ENCODE measurements around the gene SLC4A2. TPM values are rescaled to one million over a fixed set of nuclear protein-coding genes. Genes with fewer than 3 reads are reported as not detected.

Gene SLC4A2
- total RNA-seq, 4 donors from 2014 or later = 48.5 to 109 (median 69.0) TPM

DNA sequence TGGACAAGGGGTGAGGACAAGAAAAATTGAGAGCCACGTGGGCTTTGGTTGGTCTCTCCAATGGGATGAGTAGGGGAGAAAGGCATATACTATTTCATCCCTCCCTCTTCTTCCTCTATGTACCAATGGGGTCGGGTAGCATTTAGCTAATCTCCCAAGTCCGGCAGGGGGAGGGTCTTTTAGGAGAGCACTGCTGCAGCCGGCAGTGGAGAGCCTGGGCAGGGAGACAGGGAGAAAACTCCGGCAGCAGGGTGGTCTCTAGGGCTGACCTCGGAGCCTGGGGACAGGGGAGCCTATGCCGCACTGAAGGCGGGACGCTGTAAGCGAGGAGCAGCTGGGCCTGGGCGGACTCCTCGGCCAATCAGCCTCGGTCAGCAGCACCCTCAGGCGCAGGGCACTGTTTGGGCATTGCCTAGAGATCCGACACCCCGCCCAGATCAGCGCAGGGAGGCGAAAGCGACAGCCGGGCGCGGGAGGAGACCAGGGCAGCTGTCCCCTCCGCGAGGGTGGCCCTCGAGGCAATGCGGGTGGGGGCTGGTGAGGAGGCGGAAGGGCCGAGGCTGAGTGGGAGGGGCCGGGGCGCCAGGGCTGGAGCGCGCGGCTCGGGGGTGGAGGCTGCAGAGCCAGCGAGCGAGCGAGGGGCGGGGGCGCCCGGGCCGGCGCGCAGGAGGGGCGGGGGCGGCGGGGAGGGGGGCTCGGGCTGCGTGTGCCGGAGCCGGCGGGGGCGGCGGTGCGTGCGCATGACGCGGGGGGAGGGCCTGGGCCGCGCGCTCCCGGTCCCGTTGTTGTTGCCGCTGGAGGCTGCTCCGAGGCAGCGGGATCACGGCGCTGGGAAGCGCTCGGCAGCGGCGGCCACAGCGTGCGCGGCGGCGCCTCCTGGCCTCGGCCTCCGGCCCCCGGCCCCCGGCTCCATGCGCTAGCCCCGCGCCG lies 26.6 kb downstream of the SLC4A2 start, which contains the start of gene AGAP3:
TSS of gene AGAP3 (plus strand) at position 785 of the 930 bp plus-strand sequence. CDS start 267 bp downstream, outside the sequence.
- peak within 1 kb of the TSS; percentile 60 to 87 (median 71) for H3K27ac ChIP-seq
- H3K36me3 ChIP-seq = no peaks in the 10 kb centered on the region
- intact Hi-C loops (cut with DNase I) = no loop called here
- peak in 1 of 2 donors; percentile 71 for TF ChIP-seq POLR2A (IDR thresholded peaks at IDR 0.05)
- TF ChIP-seq, protein P1, sequence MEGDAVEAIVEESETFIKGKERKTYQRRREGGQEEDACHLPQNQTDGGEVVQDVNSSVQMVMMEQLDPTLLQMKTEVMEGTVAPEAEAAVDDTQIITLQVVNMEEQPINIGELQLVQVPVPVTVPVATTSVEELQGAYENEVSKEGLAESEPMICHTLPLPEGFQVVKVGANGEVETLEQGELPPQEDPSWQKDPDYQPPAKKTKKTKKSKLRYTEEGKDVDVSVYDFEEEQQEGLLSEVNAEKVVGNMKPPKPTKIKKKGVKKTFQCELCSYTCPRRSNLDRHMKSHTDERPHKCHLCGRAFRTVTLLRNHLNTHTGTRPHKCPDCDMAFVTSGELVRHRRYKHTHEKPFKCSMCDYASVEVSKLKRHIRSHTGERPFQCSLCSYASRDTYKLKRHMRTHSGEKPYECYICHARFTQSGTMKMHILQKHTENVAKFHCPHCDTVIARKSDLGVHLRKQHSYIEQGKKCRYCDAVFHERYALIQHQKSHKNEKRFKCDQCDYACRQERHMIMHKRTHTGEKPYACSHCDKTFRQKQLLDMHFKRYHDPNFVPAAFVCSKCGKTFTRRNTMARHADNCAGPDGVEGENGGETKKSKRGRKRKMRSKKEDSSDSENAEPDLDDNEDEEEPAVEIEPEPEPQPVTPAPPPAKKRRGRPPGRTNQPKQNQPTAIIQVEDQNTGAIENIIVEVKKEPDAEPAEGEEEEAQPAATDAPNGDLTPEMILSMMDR (IDR thresholded peaks at IDR 0.05) = no peak
- peak; percentile 86 to 88 for DNase-seq
- H3K4me1 ChIP-seq = peaks cover 30 to 60% of the 10 kb centered on the region in 2 donors
- no peaks in the 10 kb centered on the region for H3K9me3 ChIP-seq
- WGBS, 2 donors = 1 to 2% methylated on average over 6 of the region's 84 CpGs
- no peaks in the 10 kb centered on the region for H3K27me3 ChIP-seq
- H3K4me3 ChIP-seq (replicated peaks in 1 of 3) = peak within 1 kb of the TSS; percentile 43 to 80 (median 80)

DNA sequence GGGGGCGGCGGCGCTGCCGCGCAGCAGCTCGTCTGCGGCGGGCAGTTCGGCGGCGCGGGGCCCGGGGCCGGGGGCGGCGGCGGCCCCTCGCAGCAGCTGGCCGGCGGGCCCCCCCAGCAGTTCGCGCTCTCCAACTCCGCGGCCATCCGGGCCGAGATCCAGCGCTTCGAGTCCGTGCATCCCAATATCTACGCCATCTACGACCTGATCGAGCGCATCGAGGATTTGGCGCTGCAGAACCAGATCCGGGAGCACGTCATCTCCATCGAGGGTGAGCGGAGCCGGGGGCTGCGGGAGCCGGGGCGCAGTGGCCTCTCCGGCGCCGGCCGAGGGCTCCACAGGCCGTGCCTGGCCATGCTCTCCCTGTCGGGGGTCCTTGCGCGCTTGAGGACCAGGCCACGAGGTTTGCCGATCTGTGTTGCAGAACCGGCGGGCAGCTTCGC lies 27.4 kb downstream of the SLC4A2 start:
- Histone ChIP-seq H3K4me3 (replicated peaks in 1 of 3) (peak overlapping the region; percentile 43 to 80 (median 80)), H3K27ac (peak overlapping the region in 2 of 3 donors; percentile 69 to 78), H3K4me1 (peaks cover 22 to 59% of the 10 kb centered on the region in 2 donors), H3K9me3 (no peaks in the 10 kb centered on the region), H3K36me3 (no peaks in the 10 kb centered on the region), H3K27me3 (no peaks in the 10 kb centered on the region)
- intact Hi-C loops (cut with DNase I) = no loop called here
- 0% methylated on average over 10 of the region's 56 CpGs; no CpG with 5 or more reads in 1 of the 2 donors for WGBS, 2 donors
- DNase-seq = peak; percentile 37 to 45
- no peak for TF ChIP-seq POLR2A (IDR thresholded peaks at IDR 0.05)
- TF ChIP-seq, protein P1 (IDR thresholded peaks at IDR 0.05) = no peak

DNA sequence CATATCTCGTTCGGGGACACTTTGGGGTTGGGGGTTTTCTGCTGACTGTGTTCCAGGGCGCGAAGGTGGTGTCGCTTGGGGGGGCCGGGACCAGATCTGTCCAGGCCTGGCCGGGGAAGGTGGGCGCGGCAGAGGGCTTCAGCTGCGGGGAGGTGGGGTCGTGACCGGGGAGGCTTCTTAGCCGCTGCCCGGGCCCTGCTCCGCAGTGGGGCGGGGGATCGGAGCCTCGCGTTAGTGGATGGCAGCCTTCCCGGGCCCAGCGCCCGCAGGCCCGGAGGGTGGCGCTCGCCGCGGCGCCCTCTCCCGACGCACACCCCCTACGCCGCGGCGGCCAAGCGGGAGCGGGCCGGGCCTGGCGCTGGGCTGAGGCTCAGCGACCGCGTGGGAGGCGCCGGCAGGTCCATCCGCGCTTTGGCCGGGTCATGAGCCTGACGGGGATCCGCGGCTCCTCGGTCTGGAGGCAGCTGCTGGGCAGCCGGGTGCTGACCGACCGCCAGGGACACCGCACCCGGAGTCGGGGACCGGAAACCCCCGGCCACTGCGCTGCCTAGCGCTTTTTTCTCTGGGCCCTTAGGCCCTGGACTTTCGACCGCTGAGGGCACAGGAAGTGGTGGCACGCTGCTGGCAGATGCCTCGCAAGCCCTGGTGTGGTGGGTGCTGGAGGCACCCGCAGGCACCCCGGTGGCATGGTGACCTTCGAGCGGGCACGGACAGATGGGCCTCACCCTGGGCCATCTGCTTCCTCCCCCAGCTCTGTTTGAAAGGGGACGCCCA lies 28.0 kb downstream of the SLC4A2 start:
- 0 to 45% methylated on average over 7 to 14 of the region's 70 CpGs for WGBS, 2 donors

DNA sequence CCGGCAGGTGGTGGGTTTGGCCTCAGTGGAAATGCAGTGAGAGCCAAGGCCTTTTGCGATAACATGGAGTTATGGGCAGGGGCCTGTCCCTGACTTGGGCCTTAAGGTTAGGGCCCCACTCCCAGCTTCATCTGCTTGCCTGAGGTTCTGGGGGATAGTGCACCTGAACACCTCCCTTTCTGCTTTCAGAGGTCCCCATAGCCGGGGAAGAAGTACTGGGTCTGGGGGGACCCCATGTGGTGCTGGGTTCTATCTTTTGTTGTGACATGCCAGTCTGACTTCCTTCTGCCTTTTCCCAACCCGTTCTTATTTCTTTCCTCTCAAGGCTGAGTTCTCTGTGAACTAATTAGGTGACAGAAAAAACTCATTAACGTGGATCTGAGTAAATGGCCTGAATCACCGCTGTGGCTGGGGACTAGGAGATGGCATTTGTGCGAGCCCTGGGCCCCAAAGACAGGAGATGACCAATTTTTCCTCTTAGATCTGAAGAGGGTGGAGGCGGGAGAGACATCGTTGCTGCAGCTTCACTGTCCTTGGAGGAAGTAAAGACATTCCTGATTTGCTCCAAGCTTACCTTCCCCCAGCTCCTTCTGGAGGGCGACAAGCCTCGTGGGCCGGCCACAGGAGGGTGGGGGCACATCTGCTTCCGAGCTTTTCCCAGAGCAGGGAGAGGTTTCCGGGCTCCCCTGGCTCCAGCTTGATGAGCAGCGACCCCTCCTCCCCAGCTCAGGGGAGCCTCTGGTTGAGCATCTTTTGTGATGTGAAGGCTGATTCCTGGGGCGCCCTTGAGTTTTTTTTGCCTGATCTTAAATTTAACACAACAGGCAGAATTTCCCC lies 28.8 kb downstream of the SLC4A2 start:
- DNase-seq = no peak
- intact Hi-C loops (cut with DNase I) = no loop called here
- peaks cover 12 to 52% of the 10 kb centered on the region in 2 donors for H3K4me1 ChIP-seq
- no peaks in the 10 kb centered on the region for H3K27me3 ChIP-seq
- WGBS, 2 donors = 69 to 76% methylated on average over 14 to 16 of the region's 16 CpGs
- no peaks in the 10 kb centered on the region for H3K36me3 ChIP-seq
- no peaks in the 10 kb centered on the region for H3K9me3 ChIP-seq
- TF ChIP-seq, protein P1 (IDR thresholded peaks at IDR 0.05) = no peak
- TF ChIP-seq POLR2A (IDR thresholded peaks at IDR 0.05) = no peak
- peak overlapping the region in 2 of 3 donors; percentile 14 to 80 for H3K4me3 ChIP-seq (replicated peaks in 1 of 3)
- peak overlapping the region; percentile 49 to 78 (median 69) for H3K27ac ChIP-seq

More for the DNA sequence above, 28.0 kb downstream of the SLC4A2 start:
- peak overlapping the region; percentile 43 to 80 (median 80) for H3K4me3 ChIP-seq (replicated peaks in 1 of 3)
- H3K27ac ChIP-seq = peak overlapping the region; percentile 49 to 78 (median 69)
- DNase-seq = peak; percentile 64
- H3K9me3 ChIP-seq = no peaks in the 10 kb centered on the region
- H3K4me1 ChIP-seq = peaks cover 16 to 54% of the 10 kb centered on the region in 2 donors
- intact Hi-C loops (cut with DNase I) = no loop called here
- TF ChIP-seq, protein P1 (IDR thresholded peaks at IDR 0.05) = peak in 4 of 6 experiments; percentile 11 to 40 (median 24)
- no peak for TF ChIP-seq POLR2A (IDR thresholded peaks at IDR 0.05)
- H3K36me3 ChIP-seq = no peaks in the 10 kb centered on the region
- H3K27me3 ChIP-seq = no peaks in the 10 kb centered on the region
